DMS53 treated with DMSO at 0.1 percent for 48 hours (cell line): Measurements from ENCODE around the gene FOXL3.
"Not testable (repeated sequence)": the region's sequence is repeated elsewhere in the genome, so short reads cannot be mapped to it uniquely, and the experiment has no call there.

Experiments used
- DNase-seq: peaks from one replicate; lab custom pipeline; 2025; ENCODE audit not compliant: unreplicated experiment; lab: John Stamatoyannopoulos, UW

FOXL3 gene

GRCh38 chr7:289756-290553 lies at the start of gene FOXL3:
Gene FOXL3, plus strand, starts transcription at chr7:290170. Its CDS starts 0 bp downstream, at chr7:290170.
- DNase-seq, result no peak

- DNase-seq, result no peak
Observed at GRCh38 chr7:240887-241421, 49.0 kb upstream of the FOXL3 start.

- DNase-seq, result no peak
Observed at GRCh38 chr7:241513-241912, 48.5 kb upstream of the FOXL3 start.

- not testable (repeated sequence) for DNase-seq
Observed at GRCh38 chr7:242826-243579, 47.0 kb upstream of the FOXL3 start.

GRCh38 chr7:243580-243978 lies 46.4 kb upstream of the FOXL3 start:
- not testable (repeated sequence) for DNase-seq

- DNase-seq, result no peak
Observed at GRCh38 chr7:244974-245373, 45.0 kb upstream of the FOXL3 start.

- no peak for DNase-seq
Observed at GRCh38 chr7:245574-246295, 44.2 kb upstream of the FOXL3 start.

- DNase-seq, result no peak
Observed at GRCh38 chr7:246451-246850, 43.5 kb upstream of the FOXL3 start.

- no peak for DNase-seq
Observed at GRCh38 chr7:247181-247580, 42.8 kb upstream of the FOXL3 start.

GRCh38 chr7:247636-248035 lies 42.3 kb upstream of the FOXL3 start:
- no peak for DNase-seq

GRCh38 chr7:248732-249435 lies 41.1 kb upstream of the FOXL3 start:
- DNase-seq, result no peak

GRCh38 chr7:249989-250388 lies 40.0 kb upstream of the FOXL3 start:
- DNase-seq, result no peak

GRCh38 chr7:250523-250922 lies 39.4 kb upstream of the FOXL3 start:
- no peak for DNase-seq

- DNase-seq, result no peak
Observed at GRCh38 chr7:251005-251404, 39.0 kb upstream of the FOXL3 start.

GRCh38 chr7:251446-252175 lies 38.4 kb upstream of the FOXL3 start:
- no peak for DNase-seq

GRCh38 chr7:252216-252965 lies 37.6 kb upstream of the FOXL3 start:
- DNase-seq, result no peak

GRCh38 chr7:252981-253380 lies 37.0 kb upstream of the FOXL3 start:
- DNase-seq, result no peak

- DNase-seq, result no peak
Observed at GRCh38 chr7:253581-254336, 36.2 kb upstream of the FOXL3 start.
